Caki2 (cell line): Measurements from ENCODE around the gene UBXN6. TPM values are rescaled to one million over a fixed set of nuclear protein-coding genes. Genes with fewer than 3 reads are reported as not detected.
A peak's percentile ranks its signal among the peaks of the same experiment; 100 is the strongest.

Source experiments
- DNase-seq: peaks from one replicate; pipeline ENCODE4 v3.0.0-alpha.2; 2015; ENCODE audit warnings: low read depth
- in situ Hi-C: cut with HindIII; loops from 2 replicates; pipeline ENCODE4 v1.10.0; 2016; ENCODE audit warnings: low sequenced_read_pairs, low pct_unique_long_range_greater_than_20kb, mixed read lengths
- total RNA-seq: library from RNA; depleted of rRNA; stranded (reverse); fragments of >200 nt; shearing (Covaris generic); gene quantifications from 2 replicates; pipeline ENCODE4 v1.2.3, GENCODE V29; 2014; ENCODE audit warnings: low replicate concordance; rRNA removed

Gene UBXN6, protein sequence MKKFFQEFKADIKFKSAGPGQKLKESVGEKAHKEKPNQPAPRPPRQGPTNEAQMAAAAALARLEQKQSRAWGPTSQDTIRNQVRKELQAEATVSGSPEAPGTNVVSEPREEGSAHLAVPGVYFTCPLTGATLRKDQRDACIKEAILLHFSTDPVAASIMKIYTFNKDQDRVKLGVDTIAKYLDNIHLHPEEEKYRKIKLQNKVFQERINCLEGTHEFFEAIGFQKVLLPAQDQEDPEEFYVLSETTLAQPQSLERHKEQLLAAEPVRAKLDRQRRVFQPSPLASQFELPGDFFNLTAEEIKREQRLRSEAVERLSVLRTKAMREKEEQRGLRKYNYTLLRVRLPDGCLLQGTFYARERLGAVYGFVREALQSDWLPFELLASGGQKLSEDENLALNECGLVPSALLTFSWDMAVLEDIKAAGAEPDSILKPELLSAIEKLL
- 185 and 223 TPM in 2 replicates for total RNA-seq

DNA sequence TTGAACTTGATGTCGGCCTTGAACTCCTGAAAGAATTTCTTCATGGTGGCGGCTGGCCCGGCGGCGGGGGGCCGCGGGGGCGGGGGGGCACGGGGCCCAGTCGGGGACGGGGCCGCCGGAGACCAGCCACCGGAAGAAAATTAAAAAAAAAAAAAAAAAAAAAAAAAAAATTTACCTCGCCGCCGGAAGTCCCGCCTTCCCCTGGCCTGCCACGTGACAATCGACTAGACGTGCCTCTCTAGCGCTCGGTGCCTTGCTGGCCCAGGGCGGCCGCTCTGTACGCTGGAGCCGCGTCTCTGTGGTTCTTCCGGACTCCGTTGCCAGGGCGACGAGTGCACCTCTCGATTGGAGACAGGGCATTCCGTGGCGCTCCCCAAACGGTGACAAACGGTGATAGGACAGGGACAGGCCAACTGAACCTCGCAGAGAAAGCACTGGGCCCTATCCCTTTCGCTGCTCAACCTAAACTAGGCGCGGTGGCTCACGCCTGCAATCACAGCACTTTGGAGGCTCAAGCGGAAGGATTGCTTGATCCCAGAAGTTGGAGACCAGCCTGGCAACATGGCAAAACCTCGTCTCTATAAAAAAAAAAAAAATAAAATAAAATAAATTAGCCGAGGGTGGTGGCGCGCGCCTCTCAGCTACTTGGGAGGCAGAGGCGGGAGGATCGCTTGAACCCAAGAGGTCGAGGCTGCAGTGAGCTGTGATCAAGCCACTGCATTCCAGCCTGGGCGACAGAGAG is at the start of gene UBXN6:
TSS of gene UBXN6 (minus strand) at position 141 of the 742 bp plus-strand sequence. CDS start at position 44, 97 bp downstream.
- peak; percentile 97 for DNase-seq
- in situ Hi-C loops = no loop called here

DNA sequence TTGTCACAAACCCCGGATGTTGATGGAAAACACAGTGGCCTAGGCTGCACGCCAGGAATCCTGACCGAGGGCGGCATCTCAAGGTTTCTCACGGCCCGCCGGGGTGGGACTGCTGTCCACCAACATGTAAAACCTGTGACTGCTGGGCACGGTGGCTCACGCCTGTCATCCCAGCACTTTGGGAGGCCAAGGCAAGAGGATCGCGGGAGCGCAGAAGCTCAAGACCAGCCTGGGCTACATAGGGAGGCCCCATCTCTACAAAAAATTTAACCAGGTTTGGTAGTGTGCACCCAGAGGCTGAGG is 49.5 kb upstream of the UBXN6 start:
- in situ Hi-C loops = no loop called here
- no peak for DNase-seq

DNA sequence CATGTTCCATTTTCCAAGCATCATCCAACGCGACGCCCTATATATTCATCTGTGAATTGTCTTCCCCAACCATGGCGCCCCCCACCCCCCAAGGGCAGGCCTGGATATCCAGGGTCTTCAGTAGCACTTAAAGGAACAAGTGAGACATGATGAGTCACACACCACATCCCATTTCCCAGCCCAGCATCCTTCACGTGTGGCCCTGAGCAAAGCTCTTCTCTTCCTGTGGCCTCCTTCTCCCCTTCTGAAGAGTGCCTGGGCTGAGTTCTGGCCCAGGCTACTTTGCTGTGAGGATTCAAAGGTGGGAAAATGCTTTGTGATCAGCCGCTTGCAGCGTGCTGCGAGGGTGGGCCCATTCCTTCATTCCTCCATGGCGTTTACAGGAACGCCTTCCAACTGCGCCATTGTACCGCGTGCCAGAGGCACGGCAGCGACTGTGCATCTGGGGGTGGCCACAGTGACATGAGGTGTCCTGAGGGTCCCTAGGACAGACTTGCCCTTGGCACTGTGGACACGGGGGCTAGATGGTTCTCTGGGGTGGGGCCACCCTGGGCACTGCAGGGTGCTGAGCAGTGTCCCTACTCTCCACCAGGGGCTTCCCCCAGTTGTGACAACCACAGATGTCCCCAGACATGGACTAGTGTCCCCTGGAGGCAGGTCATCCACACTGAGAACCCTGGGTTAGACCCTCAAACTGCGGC is 49.0 kb upstream of the UBXN6 start:
- DNase-seq = peak; percentile 30
- in situ Hi-C loops = no loop called here

DNA sequence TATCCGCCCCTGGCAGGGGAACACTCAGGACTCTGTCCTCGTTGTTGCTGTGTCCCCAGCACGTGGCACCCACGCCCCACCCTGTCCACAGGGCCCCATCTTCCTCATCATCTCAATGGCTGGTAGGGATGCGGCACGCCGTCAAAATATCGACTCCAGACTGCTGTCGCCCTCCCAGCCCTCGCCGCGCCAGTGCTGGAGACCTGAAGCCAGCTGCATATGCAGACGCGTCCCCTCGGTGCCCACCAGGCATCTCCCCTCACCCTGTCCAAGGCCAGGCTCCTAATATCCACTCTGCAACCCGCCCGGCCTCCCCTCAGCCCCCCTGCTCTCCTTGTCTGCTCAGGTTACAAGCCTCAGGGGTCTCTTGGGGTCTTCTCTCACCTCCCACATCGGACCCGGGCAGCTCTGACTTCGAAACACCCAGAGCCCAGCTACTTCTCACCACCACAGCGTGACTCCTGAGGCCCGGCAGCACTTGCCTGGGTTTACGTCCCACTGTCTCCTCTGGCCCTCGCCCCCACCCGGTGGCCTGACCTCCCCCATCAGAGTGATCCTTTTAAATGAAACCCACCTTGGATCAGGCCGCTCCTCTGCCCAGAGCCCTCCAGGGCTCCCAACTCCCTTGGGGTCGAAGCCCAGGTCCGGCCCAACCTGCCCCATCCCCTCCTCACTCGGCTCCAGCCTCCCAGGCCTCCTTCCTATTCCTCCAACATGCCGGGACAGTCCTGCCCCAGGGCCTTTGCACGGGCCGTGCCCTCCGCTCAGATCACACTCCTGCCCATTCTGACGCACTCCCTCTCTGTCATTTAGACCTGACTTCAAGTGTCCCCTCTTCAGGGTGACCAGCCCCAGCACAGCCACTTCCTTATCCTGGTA is 48.2 kb upstream of the UBXN6 start:
- in situ Hi-C loops = no loop called here
- DNase-seq = no peak

DNA sequence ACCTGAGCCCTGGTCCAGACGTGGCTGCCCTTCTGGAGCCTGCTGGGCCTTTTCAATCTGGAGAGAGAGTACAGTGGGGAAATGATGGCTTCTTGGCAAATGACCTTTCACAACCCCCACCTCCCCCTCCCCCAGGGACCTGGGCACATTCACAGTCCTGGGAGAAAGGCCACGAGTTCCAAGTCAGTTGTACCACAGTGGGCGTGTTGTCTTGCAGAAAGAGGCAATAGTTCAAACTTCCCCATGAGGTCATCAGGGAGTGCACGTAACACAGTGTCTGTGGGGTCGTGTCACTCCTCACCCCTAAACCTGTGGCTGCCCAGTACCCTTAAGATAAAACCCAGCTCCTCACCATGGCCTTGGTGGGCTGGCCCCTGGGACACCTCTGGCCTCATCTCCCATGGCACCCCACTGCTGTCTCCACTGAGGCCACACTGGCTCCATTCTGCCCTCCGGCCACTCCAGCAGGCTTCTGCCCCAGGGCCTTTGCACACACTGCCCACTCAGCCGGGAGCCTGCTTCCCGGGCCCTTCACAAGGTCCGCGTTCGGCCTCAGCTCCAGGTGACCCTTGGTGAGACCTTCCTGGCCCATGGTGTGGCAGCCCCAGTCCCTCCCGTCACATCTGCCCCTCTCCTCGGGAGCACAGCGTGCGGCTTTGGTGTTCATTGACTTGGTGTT is 47.4 kb upstream of the UBXN6 start:
- no peak for DNase-seq
- in situ Hi-C loops = no loop called here

DNA sequence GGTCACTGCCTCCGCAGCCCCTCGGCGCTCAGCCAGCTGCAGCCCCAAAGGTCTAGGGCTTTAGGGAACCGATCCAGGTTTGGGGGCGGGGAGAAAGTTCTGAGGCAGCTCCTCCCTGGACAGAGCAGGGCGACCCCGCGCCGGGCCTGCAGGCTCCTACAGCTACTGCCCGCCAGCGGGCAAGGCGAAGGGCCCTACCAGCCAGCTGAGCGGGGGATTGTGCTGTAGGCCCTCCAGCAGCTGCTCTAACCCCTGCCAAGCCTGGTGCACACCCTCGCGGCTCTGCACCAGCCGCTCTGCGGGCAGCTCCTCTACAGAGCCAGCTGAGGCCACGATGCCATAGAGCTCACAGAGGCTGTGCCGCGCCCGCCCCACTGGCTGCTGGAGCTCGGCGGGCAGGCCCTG is 46.7 kb upstream of the UBXN6 start:
- no peak for DNase-seq
- in situ Hi-C loops = no loop called here

DNA sequence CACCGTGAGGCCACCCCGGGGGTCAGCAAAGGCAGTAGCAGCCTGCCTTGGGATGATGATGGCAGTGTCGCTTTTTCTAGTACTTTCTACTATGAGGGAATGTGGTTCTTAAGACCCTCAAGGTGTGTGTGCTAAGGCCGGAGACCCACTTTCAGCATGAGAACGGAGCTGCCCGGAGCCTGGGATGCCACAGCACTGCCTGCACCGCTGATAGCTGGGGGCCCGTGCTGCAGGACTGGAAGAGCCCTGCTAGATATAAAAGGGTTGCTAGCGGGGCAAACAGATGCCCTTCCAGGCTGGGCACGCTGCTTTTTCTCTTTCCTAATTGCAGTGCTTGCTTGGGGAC is 46.2 kb upstream of the UBXN6 start:
- no peak for DNase-seq
- in situ Hi-C loops = no loop called here

DNA sequence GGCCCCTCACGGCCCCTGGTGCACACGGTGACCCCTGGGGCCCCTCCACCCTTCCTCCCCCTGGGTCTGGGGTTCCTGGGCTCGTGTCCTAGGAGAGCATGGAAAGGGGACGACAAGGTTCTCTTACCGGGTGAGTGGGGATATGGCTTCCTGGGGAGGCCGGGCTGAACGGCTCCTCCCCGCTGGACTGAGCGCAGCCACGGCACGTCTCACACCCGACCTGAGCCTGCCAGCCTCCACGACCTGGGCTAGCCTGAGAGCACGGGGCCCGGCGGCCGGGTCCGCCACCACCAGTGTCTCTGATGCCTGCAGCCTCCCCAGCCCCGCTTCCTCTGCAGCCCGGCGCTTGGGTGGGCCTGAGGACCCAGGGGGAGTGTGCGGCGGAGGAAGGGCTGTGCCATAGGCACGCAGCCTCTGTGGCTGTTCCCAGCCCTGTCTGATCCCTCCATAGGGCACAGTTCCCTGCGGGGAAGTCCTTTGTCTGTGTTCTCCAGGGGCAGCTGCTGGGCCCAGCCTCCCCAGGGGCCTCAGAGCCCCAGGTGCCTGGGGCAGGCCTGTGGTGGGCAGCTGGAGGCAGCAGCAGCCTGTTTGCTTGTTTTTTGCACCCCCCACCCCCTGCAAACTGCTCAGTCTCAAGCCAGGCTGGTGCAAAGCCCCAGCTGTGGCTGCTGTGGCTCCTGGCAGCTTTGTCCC is 45.7 kb upstream of the UBXN6 start:
- in situ Hi-C loops = no loop called here
- no peak for DNase-seq

DNA sequence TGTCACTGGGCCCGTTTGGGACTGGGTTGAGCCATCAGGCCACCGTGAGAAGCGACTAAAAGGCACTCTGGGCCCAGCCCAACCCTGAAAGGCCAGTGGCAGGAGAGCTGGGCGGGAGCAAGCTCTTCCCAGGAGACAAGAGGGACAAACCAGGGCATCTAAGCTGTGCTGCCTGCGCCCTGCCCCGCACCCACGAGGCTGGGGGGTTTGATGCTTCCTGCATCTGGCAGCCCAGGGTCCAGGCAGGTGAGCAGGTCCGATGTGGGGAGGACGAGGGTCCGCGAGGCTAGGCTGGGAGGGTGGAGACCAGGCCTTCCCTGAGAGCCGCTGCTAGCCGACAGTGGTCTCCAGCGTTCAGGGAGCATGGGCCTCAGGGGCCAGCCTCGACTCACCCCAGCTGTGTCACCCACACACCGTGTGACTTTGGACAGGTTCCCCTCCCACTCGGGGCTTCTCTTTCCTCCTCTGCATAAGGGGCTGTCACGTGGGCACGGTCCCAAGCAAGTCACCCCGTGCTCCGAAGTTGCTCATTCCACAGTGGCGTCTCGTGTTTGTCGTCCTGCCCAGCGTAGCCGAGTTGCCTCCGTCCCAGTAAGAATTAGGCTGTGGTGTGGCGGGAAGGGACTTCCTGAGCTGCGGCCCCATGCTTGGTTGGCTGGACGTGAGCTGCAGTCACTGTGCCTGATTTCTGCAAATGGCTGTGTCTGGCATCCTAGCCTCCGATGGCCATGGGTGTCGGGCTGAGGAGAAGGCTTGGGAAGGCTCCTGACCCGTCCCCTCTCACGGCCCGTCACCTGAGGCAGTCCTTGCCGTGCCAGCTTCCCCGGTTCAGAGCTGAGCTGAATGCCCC is 44.9 kb upstream of the UBXN6 start:
- in situ Hi-C loops = no loop called here
- no peak for DNase-seq

DNA sequence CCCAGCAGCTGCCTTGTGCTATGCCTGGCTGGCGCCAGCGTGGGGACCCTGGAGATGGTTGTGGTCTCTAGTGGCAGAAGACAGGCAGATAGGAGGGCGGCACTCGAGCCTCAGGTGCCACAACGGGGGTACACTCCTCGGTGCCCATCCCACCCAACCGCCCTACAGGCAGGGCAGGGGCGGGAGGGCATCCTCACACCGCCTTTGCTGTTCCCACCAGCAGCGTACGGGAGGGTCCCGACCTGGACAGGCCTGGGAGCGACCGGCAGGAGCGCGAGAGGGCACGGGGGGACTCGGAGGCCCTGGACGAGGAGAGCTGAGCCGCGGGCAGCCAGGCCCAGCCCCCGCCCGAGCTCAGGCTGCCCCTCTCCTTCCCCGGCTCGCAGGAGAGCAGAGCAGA is 44.1 kb upstream of the UBXN6 start:
- in situ Hi-C loops = no loop called here
- DNase-seq = no peak

DNA sequence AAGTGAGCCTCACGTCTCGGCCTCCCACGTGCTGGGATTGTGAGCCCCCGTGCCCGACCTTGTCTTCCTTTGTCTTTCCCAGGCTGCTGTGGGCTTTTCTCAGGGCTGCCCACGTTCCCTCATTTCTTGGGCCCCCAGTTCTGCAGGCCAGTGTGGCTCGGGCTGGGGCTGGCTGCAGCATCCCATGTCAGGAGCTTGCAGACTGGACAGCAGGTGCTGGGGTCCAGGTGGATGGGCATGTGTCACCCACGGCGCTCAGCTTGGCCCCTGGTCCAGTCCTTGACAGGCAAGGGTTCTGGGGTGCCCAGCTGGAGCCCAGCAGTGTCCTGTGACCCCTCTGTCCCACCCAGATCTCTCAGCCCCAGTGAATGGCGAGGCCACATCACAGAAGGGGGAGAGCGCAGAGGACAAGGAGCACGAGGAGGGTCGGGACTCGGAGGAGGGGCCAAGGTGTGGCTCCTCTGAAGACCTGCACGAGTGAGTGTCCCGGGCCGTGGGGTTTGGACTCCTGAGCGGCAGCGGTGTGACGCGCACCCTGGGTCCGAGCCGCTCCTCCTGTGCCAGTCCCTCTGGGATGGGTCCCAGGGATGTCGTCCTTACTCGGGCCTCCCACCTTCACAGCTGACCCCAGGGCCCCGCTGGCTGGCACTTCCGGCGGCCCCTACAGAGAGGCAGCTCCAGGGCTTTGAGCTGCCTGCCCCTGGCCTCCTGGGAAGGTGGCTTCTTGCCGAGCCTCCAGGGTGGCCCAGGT is 43.4 kb upstream of the UBXN6 start:
- no peak for DNase-seq
- in situ Hi-C loops = no loop called here

DNA sequence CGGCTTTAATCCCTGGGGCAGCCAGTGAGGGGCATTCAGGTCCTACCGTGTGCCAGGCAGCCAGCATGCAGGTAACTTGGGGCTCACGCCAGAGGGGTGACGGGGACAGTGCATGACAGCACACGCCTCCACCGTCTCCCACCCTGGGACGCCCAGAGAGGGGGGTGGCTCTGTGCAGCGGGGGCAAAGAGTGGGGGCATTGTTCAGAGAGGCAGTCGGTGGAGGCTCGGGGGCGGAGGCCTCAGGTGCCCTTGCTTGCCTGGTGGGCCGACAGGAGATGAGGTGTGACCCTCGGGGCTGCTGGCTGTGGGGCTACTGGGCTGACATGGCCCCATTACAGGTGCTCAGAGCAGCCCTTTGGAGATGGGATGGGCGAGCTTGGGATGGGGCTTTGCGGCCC is 42.3 kb upstream of the UBXN6 start:
- no peak for DNase-seq
- in situ Hi-C loops = no loop called here

DNA sequence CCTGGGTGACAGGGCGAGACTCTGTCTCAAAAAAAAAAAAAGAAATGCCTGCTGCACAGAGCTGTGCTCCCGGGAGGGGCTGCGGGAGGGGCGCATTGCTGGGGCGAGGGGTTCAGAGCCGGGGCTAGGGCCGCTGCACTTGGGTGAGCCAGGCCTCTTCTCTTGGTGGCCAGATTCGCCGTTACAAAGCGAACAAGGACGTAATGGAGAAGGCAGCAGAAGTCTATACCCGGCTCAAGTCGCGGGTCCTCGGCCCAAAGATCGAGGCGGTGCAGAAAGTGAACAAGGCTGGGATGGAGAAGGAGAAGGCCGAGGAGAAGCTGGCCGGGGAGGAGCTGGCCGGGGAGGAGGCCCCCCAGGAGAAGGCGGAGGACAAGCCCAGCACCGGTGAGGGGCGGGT is 41.7 kb upstream of the UBXN6 start:
- no peak for DNase-seq
- in situ Hi-C loops = no loop called here

DNA sequence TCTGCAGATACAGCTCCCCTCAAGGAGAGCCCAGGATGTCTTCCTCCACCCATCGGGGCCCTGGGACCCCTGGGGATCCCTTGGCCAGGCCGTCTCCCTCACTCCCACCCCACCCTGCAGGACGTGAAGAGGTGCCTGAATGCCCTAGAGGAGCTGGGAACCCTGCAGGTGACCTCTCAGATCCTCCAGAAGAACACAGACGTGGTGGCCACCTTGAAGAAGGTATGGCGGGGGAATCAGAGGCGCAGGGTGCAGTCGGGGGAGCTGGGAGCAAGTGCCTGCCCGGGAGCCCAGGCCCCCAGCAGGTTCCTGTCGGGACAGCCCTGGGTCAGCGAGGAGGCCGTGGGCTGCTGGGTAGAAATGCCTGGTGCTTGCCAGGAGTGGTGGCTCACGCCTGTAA is 41.1 kb upstream of the UBXN6 start:
- no peak for DNase-seq
- in situ Hi-C loops = no loop called here

DNA sequence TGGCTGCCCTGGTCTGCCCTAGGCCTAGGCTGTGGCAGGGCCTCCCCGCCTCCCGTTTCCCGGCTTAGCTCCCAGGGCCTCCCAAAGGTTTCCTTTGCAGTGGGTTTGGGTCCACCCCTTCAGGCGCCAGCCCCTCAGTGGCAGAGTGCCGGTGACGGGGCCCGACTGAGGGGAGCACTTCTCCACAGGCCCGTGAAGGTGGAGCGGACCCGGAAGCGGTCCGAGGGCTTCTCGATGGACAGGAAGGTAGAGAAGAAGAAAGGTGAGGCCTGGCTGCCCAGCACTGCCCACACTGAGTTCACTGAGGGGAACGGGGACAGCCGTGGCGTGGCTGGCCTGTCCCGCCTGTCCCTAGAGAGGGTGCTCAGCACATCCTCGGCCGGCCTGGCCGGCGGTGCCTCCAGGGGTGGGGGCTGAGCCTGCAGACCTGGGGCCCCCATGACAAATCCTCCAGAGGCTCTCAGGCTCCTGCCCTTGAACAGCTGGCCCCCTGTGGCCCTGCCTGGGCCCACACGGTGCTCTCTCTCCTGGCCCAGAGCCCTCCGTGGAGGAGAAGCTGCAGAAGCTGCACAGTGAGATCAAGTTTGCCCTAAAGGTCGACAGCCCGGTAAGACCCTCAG is 40.3 kb upstream of the UBXN6 start:
- in situ Hi-C loops = no loop called here
- DNase-seq = no peak
